ENCODE results near the gene GLOD4.

GLOD4 gene

GRCh38 chr17:773467-774312 lies 8.4 kb downstream of the GLOD4 start:
- Histone ChIP-seq H3K4me2 (ENCODE audit: low read length) (no peak overlapping the region), H3K4me3 (ENCODE audit: low read depth, low read length) (no peak overlapping the region), H2BK5ac (ENCODE audit: low read depth, low read length, poor library complexity) (no peak overlapping the region), H2BK120ac (ENCODE audit: insufficient read depth, low read length, poor library complexity) (no peak overlapping the region), H4K8ac (ENCODE audit: low read depth, low read length) (no peak overlapping the region), H3K4ac (ENCODE audit: low read depth, low read length) (no peak overlapping the region), H3K4me1 (ENCODE audit: control insufficient read depth in 1 of 2, insufficient read depth in 2 of 2, low read length in 2 of 2) (no peaks in the 10 kb centered on the region), H3K14ac (ENCODE audit: low read length) (no peak overlapping the region), H3K9ac (ENCODE audit: low read length) (no peak overlapping the region), H2AFZ (ENCODE audit: insufficient read depth, low read length, poor library complexity) (no peak overlapping the region), H4K12ac (ENCODE audit: low read depth, low read length) (no peak overlapping the region), H3K79me2 (ENCODE audit: control insufficient read depth, insufficient read depth, low read length, poor library complexity) (no peaks in the 10 kb centered on the region), H3K36me3 (ENCODE audit: control insufficient read depth in 1 of 2, insufficient read depth in 2 of 2, low read length in 2 of 2) (peaks cover 40 to 64% of the 10 kb centered on the region in 2 experiments), H3K27me3 (ENCODE audit: insufficient read depth, low read length) (no peaks in the 10 kb centered on the region), H3K9me3 (ENCODE audit: insufficient read depth, low read depth, low read length) (no peaks in the 10 kb centered on the region), H4K91ac (ENCODE audit: low read depth, low read length) (no peak overlapping the region), H2BK12ac (ENCODE audit: low read length) (no peak overlapping the region), H3K79me1 (ENCODE audit: low read length) (no peaks in the 10 kb centered on the region), H3K23ac (ENCODE audit: low read length) (no peak overlapping the region), H3K27ac (ENCODE audit: low read depth, low read length) (no peak overlapping the region), H3K18ac (ENCODE audit: low read length) (no peak overlapping the region), H2AK5ac (ENCODE audit: low read length) (no peak overlapping the region)
- no CpG with 5 or more reads among the region's 14 CpGs for WGBS (ENCODE audit: extremely low coverage, insufficient coverage, insufficient read length)
- no peak for DNase-seq

GRCh38 chr17:773016-773415 lies 9.1 kb downstream of the GLOD4 start:
- H3K9ac ChIP-seq (ENCODE audit: low read length): no peak overlapping the region
- 100% methylated on average over 2 of the region's 5 CpGs for WGBS (ENCODE audit: extremely low coverage, insufficient coverage, insufficient read length)

GRCh38 chr17:767076-767475 lies 15.0 kb downstream of the GLOD4 start:
- no peak overlapping the region for H3K4me3 ChIP-seq (ENCODE audit: low read depth, low read length)
- no peak overlapping the region for H4K8ac ChIP-seq (ENCODE audit: low read depth, low read length)
- no peak overlapping the region for H3K18ac ChIP-seq (ENCODE audit: low read length)
- H3K27me3 ChIP-seq (ENCODE audit: insufficient read depth, low read length): no peaks in the 10 kb centered on the region
- DNase-seq: peak in 1 of 2 donors; percentile 70
- H3K23ac ChIP-seq (ENCODE audit: low read length): no peak overlapping the region
- no CpG with 5 or more reads among the region's 3 CpGs for WGBS (ENCODE audit: extremely low coverage, insufficient coverage, insufficient read length)
- H4K12ac ChIP-seq (ENCODE audit: low read depth, low read length): no peak overlapping the region
- H3K79me2 ChIP-seq (ENCODE audit: control insufficient read depth, insufficient read depth, low read length, poor library complexity): no peaks in the 10 kb centered on the region
- H2AK5ac ChIP-seq (ENCODE audit: low read length): no peak overlapping the region
- H3K9me3 ChIP-seq (ENCODE audit: insufficient read depth, low read depth, low read length): no peaks in the 10 kb centered on the region
- no peak overlapping the region for H4K91ac ChIP-seq (ENCODE audit: low read depth, low read length)
- no peak overlapping the region for H2BK120ac ChIP-seq (ENCODE audit: insufficient read depth, low read length, poor library complexity)
- no peak overlapping the region for H3K27ac ChIP-seq (ENCODE audit: low read depth, low read length)
- no peaks in the 10 kb centered on the region for H3K4me1 ChIP-seq (ENCODE audit: control insufficient read depth in 1 of 2, insufficient read depth in 2 of 2, low read length in 2 of 2)
- no peak overlapping the region for H2BK12ac ChIP-seq (ENCODE audit: low read length)
- H3K4me2 ChIP-seq (ENCODE audit: low read length): no peak overlapping the region
- no peak overlapping the region for H3K9ac ChIP-seq (ENCODE audit: low read length)
- no peak overlapping the region for H3K14ac ChIP-seq (ENCODE audit: low read length)
- H2BK5ac ChIP-seq (ENCODE audit: low read depth, low read length, poor library complexity): no peak overlapping the region
- no peak overlapping the region for H2AFZ ChIP-seq (ENCODE audit: insufficient read depth, low read length, poor library complexity)
- no peak overlapping the region for H3K4ac ChIP-seq (ENCODE audit: low read depth, low read length)
- peaks cover 34 to 42% of the 10 kb centered on the region in 2 experiments for H3K36me3 ChIP-seq (ENCODE audit: control insufficient read depth in 1 of 2, insufficient read depth in 2 of 2, low read length in 2 of 2)
- H3K79me1 ChIP-seq (ENCODE audit: low read length): no peaks in the 10 kb centered on the region

More at GRCh38 chr17:773016-773415, 9.1 kb downstream of the GLOD4 start:
- H4K12ac ChIP-seq (ENCODE audit: low read depth, low read length): no peak overlapping the region
- no peak overlapping the region for H3K4ac ChIP-seq (ENCODE audit: low read depth, low read length)
- H4K8ac ChIP-seq (ENCODE audit: low read depth, low read length): no peak overlapping the region
- no peak overlapping the region for H2BK120ac ChIP-seq (ENCODE audit: insufficient read depth, low read length, poor library complexity)
- no peak overlapping the region for H3K18ac ChIP-seq (ENCODE audit: low read length)
- peaks cover 37 to 58% of the 10 kb centered on the region in 2 experiments for H3K36me3 ChIP-seq (ENCODE audit: control insufficient read depth in 1 of 2, insufficient read depth in 2 of 2, low read length in 2 of 2)
- no peak overlapping the region for H2BK12ac ChIP-seq (ENCODE audit: low read length)
- H3K23ac ChIP-seq (ENCODE audit: low read length): no peak overlapping the region
- no peaks in the 10 kb centered on the region for H3K27me3 ChIP-seq (ENCODE audit: insufficient read depth, low read length)
- H3K79me2 ChIP-seq (ENCODE audit: control insufficient read depth, insufficient read depth, low read length, poor library complexity): no peaks in the 10 kb centered on the region
- no peaks in the 10 kb centered on the region for H3K4me1 ChIP-seq (ENCODE audit: control insufficient read depth in 1 of 2, insufficient read depth in 2 of 2, low read length in 2 of 2)
- H3K79me1 ChIP-seq (ENCODE audit: low read length): no peaks in the 10 kb centered on the region
- H2BK5ac ChIP-seq (ENCODE audit: low read depth, low read length, poor library complexity): no peak overlapping the region
- H2AFZ ChIP-seq (ENCODE audit: insufficient read depth, low read length, poor library complexity): no peak overlapping the region
- H3K4me3 ChIP-seq (ENCODE audit: low read depth, low read length): no peak overlapping the region
- no peak overlapping the region for H2AK5ac ChIP-seq (ENCODE audit: low read length)
- H3K9me3 ChIP-seq (ENCODE audit: insufficient read depth, low read depth, low read length): no peaks in the 10 kb centered on the region
- H3K27ac ChIP-seq (ENCODE audit: low read depth, low read length): no peak overlapping the region
- no peak overlapping the region for H4K91ac ChIP-seq (ENCODE audit: low read depth, low read length)
- DNase-seq: no peak
- no peak overlapping the region for H3K14ac ChIP-seq (ENCODE audit: low read length)
- H3K4me2 ChIP-seq (ENCODE audit: low read length): no peak overlapping the region

GRCh38 chr17:760371-760770 lies 21.7 kb downstream of the GLOD4 start:
- no peak overlapping the region for H2AK5ac ChIP-seq (ENCODE audit: low read length)
- no peak overlapping the region for H2BK5ac ChIP-seq (ENCODE audit: low read depth, low read length, poor library complexity)
- no peaks in the 10 kb centered on the region for H3K4me1 ChIP-seq (ENCODE audit: control insufficient read depth in 1 of 2, insufficient read depth in 2 of 2, low read length in 2 of 2)
- no peak overlapping the region for H2BK12ac ChIP-seq (ENCODE audit: low read length)
- H4K91ac ChIP-seq (ENCODE audit: low read depth, low read length): no peak overlapping the region
- no peak overlapping the region for H3K23ac ChIP-seq (ENCODE audit: low read length)
- peaks cover 24 to 32% of the 10 kb centered on the region in 2 experiments for H3K36me3 ChIP-seq (ENCODE audit: control insufficient read depth in 1 of 2, insufficient read depth in 2 of 2, low read length in 2 of 2)
- H3K4ac ChIP-seq (ENCODE audit: low read depth, low read length): no peak overlapping the region
- WGBS (ENCODE audit: extremely low coverage, insufficient coverage, insufficient read length): no CpG with 5 or more reads among the region's 9 CpGs
- H3K9ac ChIP-seq (ENCODE audit: low read length): no peak overlapping the region
- no peaks in the 10 kb centered on the region for H3K27me3 ChIP-seq (ENCODE audit: insufficient read depth, low read length)
- no peaks in the 10 kb centered on the region for H3K9me3 ChIP-seq (ENCODE audit: insufficient read depth, low read depth, low read length)
- H4K12ac ChIP-seq (ENCODE audit: low read depth, low read length): no peak overlapping the region
- H3K14ac ChIP-seq (ENCODE audit: low read length): no peak overlapping the region
- H3K18ac ChIP-seq (ENCODE audit: low read length): no peak overlapping the region
- no peak overlapping the region for H2BK120ac ChIP-seq (ENCODE audit: insufficient read depth, low read length, poor library complexity)
- H3K4me3 ChIP-seq (ENCODE audit: low read depth, low read length): no peak overlapping the region
- no peaks in the 10 kb centered on the region for H3K79me1 ChIP-seq (ENCODE audit: low read length)
- H3K79me2 ChIP-seq (ENCODE audit: control insufficient read depth, insufficient read depth, low read length, poor library complexity): no peaks in the 10 kb centered on the region
- no peak for DNase-seq
- H2AFZ ChIP-seq (ENCODE audit: insufficient read depth, low read length, poor library complexity): no peak overlapping the region
- no peak overlapping the region for H3K4me2 ChIP-seq (ENCODE audit: low read length)
- no peak overlapping the region for H3K27ac ChIP-seq (ENCODE audit: low read depth, low read length)
- H4K8ac ChIP-seq (ENCODE audit: low read depth, low read length): no peak overlapping the region
